GM18909 (cell line): Measurements from ENCODE around the gene GSE1.

Experiments
- ATAC-seq: cut with Tn5 transposase; IDR thresholded peaks from one replicate; pipeline ENCODE4 v1.9.1; 2021; ENCODE audit warnings: mild to moderate bottlenecking; ENCODE audit not compliant: unreplicated experiment, poor library complexity

The GSE1 gene

DNA sequence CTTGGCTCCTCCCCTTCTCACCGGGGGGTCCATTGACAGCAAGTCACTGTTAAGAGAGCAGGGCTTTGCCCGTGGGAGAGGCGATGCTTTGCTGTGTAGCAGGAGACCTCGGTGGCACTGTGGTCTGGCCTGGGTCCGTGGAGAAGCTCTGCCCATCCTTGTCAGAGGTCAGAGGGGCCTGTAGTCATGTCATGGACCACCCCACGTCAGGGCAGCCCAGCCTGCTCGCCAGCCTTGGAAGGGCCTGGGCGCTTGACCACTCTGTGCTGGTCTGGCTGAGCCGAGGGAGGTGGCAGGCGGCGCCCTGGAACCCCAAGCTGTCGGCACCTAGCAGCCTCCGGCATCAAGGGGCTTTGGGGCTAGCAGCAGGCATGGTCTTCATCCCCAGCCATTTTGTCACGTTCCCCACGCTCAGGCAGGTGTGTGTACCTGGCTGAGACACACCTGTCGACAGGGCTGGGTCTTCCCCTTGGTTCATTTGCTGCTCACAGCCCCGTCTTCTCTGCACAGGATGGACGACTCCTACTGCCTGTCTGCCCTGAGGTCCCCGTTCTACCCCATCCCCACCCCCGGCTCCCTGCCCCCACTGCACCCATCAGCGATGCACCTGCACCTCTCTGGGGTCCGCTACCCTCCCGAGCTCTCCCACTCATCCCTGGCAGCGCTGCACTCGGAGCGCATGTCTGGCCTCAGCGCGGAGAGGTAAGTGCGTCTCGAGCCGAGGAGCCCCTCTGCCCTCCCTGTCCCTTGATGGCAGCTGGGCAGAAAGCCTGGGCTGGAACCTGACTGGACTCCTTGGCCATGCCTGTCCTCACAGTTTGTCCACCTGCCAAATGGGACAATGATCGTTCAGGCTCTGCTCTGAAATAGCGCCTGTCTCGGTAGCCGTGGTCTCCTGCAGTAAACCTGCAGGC, 42.4 kb downstream of the GSE1 start:
- ATAC-seq = no peak

DNA sequence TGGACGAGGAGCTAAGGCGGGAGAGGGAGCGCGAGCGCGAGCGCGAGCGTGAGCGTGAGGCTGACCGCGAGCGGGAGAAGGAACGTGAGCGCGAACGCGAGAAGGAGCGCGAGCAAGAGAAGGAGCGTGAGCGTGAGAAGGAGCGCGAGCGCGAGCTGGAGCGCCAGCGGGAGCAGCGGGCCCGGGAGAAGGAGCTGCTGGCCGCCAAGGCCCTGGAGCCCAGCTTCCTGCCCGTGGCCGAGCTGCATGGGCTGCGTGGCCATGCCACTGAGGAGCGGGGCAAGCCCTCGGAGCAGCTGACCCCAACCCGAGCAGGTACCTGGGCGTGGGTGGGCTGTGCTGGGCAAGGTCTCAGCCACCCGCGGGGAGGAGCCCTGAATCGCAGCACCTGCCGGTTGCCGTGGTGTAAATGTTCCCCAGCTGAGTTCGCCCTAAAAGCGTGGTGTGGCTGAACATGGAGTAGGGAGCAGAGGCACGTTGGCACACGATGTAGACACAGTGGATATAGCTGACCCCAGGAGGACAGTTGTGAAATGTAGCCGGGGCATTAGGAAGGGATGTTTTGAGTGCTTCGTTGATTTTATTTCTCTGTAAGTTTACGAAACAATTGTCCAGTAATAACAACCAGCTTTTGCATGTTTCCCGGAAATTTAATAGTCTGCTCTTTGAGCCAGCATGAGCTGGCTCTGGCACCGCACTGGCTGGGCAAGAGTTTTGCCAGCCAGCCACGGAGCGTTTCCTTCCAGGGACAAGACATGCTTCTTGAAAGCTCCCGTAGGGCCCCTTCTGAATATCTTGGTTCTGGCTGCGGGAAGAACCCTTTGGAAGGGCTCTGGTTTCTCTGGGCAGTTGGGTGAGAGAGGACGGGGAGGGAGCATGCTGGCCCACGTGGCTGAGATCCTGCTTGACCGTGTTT, 43.5 kb downstream of the GSE1 start:
- ATAC-seq = no peak

- ATAC-seq = no peak
Measured at GRCh38 chr16:85657267-85657650, 44.1 kb downstream of the GSE1 start.

DNA sequence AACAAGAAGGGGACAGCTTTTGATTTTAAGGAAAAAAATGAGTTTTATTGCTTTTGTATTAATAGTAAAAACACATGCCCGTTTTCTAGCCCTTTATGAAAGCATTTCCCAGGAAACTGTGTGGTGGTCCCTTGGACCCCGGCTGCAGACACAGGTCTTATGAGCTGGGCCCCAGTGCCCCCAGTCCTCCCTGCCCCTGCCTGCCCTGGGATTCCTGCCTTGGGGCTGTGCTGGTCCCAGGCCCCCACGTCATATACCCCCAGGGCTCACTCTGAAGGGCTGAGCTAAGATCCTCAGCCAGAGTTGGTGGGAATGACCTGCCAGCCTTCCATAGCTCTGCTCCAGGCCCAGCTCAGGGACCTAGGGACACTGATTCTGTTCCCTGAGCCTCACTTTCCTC, 44.9 kb downstream of the GSE1 start:
- ATAC-seq = no peak

- no peak for ATAC-seq
Measured at GRCh38 chr16:85658504-85659326, 45.6 kb downstream of the GSE1 start.

DNA sequence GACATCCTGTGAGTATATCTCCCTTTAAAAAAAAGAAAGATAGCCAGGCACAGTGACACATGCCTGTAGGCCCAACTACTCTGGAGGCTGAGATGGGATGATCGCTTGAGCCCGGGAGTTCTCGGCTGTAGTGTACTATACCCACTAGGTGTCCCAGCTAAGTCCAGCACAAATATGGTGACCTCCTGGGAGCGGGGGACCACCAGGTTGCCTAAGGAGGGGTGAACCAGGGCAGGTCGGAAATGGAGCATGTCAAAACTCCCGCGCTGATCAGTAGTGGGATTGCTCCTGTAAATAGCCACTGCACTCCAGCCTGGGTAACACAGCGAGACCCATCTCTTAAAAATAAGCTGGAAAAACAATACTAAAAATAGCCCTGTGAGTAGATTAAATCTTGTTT, 46.2 kb downstream of the GSE1 start:
- no peak for ATAC-seq

DNA sequence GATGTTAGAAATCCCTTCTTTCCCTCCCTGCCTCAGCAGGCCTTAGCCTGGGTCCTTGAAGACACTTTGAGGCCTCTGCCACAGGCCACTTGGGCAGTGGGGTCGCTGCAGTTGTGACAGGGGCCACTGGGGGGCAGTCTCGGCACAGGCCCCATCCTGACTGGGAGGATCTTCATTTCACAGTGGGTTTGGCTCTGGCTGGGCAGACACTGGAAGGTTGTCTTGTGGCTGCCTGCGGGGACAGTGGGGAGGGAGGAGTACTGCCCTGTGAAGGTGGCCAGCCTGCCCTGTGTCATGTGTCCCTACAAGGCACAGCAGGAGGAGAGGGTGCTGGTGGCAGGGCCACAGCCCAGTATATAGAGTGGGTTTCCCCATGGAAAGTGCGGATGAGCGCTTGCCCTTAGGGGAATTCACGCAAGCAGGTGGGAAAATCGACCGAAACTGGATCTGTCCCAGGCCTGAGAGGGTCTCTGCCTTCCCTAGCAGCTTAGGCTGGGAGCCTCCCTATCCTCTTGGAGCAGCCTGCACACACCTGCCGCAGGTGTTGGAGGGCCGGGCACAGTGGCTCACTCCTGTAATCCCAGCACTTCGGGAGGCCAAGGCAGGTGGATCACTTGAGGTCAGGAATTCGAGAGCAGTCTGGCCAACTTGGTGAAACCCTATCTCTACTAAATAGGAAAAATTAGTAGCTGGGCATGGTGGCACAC, 46.8 kb downstream of the GSE1 start:
- no peak for ATAC-seq

GRCh38 chr16:85660843-85661739, 48.0 kb downstream of the GSE1 start:
- no peak for ATAC-seq

DNA sequence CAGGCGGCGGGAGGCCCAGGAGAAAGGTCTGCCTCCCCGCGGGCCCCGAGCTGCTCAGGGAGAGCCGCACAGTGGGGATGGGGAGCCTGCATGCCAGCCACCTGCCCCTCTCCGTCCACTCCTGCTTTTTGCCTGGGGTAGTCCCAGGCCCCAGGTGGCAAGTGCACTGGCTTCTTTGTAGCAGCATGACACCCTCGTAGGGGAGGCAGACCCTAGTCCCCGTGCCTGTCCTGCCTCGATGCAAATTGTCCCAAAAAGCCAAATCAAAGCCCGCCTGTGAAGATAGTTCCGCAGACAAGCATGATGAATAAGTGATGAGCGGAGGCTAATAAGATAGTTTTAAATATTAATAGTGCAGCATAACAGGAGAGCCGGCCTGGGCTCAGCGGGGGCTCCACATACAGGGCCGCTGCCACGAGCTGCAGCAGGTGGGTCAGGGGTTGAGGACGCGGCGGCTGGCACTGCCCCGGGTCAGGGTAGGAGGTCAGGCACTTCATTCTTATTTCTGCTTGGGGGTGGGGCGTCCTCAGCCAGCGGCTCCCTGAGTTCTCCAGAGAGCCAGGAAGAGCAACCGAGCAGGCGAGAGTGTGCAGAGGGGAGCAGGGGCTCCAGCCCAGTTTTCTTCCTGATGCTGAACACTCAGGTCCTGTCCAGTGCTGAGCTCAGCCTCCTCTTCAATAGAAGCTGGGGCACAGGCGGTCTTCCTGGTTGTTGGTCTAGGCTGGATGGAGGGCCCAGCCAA, 48.8 kb downstream of the GSE1 start:
- no peak for ATAC-seq

DNA sequence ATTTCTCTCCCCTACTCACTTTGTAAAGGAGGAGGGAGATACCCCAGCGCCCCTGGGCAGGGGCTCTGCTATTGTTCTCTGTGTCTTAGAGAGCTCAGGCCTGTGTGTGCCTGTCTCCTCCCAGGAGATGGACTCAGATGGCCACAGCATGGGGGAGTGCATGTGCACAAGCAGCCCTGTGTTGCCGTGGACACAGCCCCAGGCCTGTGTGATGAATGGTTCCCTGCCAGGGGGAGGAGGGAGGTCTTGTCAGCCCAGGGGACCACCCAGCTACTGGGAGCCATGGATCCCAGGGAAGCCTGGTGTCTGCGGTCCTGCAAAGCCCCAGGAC, 49.3 kb downstream of the GSE1 start:
- ATAC-seq = no peak

GRCh38 chr16:85662976-85663830, 50.1 kb downstream of the GSE1 start:
- no peak for ATAC-seq

DNA sequence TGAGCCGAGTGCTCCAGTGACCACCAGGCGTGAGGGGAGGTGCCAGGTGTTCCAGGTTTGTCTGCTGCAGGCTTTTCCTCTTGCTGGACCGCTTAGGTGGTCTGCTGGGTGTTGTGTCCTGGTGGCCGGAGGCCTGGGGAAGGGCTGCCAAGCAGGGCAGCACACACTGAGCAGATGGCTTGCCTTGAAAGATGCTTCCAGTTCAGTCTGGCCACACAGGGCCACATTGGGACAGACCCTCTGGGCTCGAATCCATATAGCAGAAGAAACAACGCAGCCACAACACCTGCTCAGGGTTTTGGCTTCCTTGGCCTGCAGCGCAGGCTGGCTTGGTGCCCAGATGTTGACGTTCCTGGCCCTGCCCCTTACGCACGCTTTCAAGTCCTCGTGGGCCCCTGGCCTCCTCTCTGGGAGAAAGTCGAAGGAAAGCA, 50.8 kb downstream of the GSE1 start:
- no peak for ATAC-seq

- no peak for ATAC-seq
Measured at GRCh38 chr16:85664580-85665372, 51.7 kb downstream of the GSE1 start.

DNA sequence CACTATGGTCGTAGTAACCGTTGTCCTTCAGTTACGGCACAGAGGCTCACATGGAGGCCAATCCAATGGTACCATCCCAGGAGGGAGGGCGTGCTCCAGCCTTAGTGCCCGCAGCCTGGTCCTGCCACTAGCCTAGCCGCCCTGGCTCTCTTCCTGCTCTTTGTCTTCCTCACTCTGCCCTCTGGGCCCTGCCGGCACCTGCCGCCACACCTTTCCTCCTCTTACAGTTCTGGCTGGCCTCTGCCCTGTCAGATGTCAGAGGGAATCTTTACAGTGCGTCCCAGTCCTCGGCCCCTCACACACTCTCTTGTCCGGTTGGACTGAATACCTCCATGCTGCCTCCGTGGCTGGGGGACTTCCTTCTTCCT, 52.2 kb downstream of the GSE1 start:
- ATAC-seq = no peak

DNA sequence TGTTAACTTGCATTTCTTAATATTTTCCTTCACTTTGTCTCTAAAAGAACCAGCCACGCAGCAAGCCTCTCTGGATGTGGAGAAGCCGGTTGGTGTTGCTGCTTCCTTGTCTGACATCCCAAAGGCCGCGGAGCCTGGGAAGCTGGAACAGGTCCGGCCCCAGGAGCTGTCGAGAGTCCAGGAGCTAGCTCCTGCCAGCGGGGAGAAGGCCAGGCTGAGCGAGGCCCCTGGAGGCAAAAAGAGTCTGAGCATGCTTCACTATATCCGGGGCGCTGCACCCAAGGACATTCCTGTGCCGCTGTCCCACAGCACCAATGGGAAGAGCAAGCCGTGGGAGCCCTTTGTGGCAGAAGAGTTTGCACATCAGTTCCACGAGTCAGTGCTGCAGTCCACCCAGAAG, 52.8 kb downstream of the GSE1 start:
- no peak for ATAC-seq

DNA sequence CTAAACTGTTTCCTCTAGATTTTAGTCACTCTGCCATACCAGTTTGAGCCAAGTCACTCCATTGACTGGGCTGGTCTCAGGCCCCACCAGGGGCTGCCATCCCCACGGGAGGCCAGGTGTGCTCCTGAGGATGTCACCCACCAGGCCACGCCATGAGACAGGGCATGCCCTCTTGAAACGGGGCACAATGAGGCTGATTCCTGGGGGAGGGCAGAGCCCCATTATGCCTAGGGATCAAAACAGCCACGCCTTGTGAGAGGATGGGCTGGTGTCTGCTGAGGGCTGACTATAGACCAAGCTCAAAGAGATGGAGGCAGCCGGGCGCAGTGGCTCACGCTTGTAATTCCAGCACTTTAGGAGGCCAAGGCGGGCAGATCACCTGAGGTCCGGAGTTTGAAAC, 54.1 kb downstream of the GSE1 start:
- no peak for ATAC-seq
